PFSK-1 (cell line): ENCODE measurements around the gene CYBB.

Experiments
- FOXP2 ChIP-seq: optimal IDR thresholded peaks from 2 replicates; pipeline ENCODE3; 2011; ENCODE audit warnings: borderline replicate concordance, control low read depth, inconsistent platforms; ENCODE audit not compliant: insufficient read depth; ENCODE audit errors: extremely low read length, extremely low read depth
- POLR2AphosphoS5 ChIP-seq: IDR thresholded peaks from 2 replicates; pipeline ENCODE4 v1.6.1; 2012; ENCODE audit warnings: low read depth, mild to moderate bottlenecking, control low read depth, low read length, moderate library complexity
- REST ChIP-seq, 2 experiments: IDR thresholded peaks; 2 replicates each; pipeline versions ENCODE4 v1.6.1 to v1.8.0; 2011 to 2012; ENCODE audit warnings: low read depth in 2 of 2, low read length in 2 of 2, control low read depth in 1 of 2, inconsistent platforms in 1 of 2, mild to moderate bottlenecking in 1 of 2, moderate library complexity in 1 of 2; ENCODE audit not compliant: insufficient read depth in 1 of 2
- SIN3A ChIP-seq: IDR thresholded peaks from 2 replicates; pipeline ENCODE4 v1.6.1; 2012; ENCODE audit warnings: mild to moderate bottlenecking, low read length, moderate library complexity, borderline replicate concordance; ENCODE audit not compliant: insufficient read depth
- TAF1 ChIP-seq: IDR thresholded peaks from 2 replicates; pipeline ENCODE4 v1.6.1; 2012; ENCODE audit warnings: low read length, control low read depth, borderline replicate concordance; ENCODE audit not compliant: insufficient read depth

- TF ChIP-seq POLR2AphosphoS5 (no peak), SIN3A (no peak), REST (IDR thresholded peaks at IDR 0.05; ENCODE audit: insufficient read depth in 1 of 2, low read depth in 2 of 2, low read length in 2 of 2) (no peak), TAF1 (no peak), FOXP2 (no peak)
Observed at GRCh38 chrX:37854148-37854547, 74.3 kb downstream of the CYBB start.
